IPS-NIHi11 (cell line): ENCODE data around the gene LDAF1.
"Not testable (repeated sequence)": the region's sequence is repeated elsewhere in the genome, so short reads cannot be mapped to it uniquely, and the experiment has no call there.

ENCODE experiments used
- DNase-seq: peaks from one replicate; pipeline ENCODE4 v3.0.0; 2012; ENCODE audit warnings: mixed read lengths, low spot score

The LDAF1 gene

DNA sequence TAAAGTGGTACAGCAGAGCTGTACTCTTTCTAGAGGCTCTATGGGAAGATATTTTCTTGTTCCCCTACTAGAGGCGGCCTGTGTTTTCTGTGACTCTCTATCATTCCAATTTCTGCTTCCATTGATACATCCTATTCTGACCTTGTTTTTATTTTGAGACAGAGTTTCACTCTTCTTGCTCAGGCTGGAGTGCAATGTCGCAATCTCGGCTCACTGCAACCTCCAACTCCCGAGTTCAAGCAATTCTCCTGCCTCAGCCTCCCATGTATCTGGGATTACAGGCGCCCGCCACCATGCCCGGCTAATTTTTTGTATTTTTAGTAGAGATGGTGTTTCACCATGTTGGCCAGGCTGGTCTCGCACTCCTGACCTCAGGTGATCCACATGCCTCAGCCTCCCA is 36.9 kb downstream of the LDAF1 start:
- DNase-seq, result not testable (repeated sequence)

DNA sequence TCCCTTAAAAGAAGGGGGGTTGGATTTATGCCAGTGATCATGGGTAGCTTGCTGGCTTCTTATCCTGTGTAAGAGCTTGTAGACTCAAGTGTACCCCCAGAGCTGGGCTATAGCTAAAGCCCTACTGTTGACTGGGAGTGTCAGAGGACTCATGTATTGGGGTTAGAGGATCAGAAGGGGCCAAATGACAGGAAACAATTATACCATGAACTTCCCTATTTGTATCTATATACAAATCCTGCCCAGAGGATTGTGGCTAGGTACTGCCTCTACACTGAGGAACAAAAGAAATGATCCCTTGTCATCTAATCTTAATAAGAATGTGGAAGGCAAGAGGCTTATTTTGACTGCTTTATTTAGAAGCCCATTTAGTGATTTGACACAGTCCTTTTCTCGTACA is 38.6 kb downstream of the LDAF1 start:
- DNase-seq, result no peak

DNA sequence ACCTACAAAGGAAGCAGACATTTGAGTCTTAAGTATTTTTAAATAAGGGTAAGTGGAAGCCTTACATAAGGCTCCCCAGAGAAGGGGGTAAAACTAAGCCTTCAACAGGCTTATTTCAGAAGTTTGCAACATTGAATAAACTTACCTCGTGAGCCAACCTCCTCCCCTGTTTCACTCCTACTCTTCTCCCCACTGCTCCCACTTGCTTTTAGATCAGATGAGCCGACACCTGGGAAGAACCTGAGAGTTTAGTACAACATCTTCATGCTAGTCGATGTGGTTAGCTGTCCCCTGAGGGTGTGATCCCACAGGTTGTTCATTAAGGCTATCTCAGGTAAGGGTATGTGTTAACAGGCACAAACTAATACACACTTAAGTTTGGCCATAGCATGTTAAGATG is 39.1 kb downstream of the LDAF1 start:
- no peak for DNase-seq

DNA sequence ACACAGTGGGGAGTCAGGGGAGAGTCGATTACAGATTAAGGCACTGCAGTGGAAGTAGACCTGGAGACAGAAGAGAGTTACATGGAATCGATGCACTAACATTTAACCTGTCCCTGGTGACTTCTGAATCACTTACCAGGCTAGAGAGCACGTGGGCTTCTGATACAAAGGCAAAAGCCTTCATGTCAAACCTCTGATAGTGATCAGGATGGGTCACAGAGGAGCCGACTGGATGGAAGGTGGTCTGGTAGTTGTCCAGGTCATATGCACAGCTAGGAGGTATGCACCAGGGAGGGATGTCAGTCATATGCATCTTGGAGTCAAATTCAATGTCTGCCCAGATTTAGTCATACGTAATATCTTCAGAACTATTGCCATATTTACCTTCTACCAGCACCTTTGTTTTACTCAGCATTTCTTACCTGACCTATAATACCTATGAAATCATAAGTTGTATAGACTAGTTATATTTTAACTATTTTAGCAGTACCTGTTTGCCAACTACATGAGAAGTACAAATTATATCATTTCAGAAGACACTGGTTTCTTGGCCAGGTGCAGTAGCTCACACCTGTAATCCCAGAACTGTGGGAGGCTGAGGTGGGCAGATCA is 41.2 kb downstream of the LDAF1 start:
- no peak for DNase-seq

DNA sequence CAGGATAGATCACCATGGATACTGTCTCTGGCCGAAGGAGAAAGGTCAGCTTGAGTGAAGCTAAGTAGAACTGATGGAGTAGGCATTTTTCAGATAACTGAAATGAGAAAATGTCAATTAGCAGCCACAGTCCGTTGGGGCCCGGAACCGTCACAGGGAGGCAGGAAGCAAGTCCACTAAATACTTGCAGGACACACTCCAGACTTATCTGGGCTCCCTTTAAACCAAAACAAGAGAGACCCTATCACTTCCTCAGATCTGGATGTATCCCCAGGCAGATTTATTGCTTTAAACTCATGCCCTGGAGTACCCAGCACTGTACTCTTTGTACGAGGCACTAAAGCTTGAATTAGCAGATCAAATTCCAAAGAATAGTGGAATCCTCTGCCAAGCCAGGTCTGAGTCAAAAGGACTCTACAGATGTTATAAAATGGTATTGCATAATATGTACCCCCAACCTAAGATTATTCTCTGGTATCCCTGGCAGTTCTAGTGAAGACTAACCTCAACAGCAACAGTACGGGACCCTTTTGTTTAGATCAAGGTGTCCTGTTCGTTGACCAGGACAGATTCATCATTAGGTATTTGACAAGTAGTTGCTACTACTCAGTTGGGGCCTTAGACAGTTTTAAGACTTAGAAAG is 44.8 kb downstream of the LDAF1 start:
- no peak for DNase-seq

DNA sequence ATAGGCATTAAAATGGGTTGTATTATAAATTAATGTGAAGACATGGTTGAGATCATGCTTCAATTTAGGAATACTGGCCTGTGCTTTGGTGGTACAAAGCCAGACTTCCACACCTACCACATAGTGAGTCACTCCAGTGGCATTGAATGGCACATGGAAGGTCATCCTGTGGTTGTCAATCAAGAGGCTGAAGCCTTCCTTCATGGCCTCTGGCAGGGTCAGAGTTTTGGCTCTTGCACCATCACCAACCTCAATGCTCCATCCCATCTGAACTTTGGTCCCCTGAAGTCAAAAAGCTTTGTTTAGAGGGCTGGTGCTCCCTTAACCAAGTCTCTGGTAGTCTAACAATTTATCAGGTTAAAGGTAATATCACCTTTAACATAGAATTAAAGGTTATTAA is 46.8 kb downstream of the LDAF1 start:
- DNase-seq, result no peak

DNA sequence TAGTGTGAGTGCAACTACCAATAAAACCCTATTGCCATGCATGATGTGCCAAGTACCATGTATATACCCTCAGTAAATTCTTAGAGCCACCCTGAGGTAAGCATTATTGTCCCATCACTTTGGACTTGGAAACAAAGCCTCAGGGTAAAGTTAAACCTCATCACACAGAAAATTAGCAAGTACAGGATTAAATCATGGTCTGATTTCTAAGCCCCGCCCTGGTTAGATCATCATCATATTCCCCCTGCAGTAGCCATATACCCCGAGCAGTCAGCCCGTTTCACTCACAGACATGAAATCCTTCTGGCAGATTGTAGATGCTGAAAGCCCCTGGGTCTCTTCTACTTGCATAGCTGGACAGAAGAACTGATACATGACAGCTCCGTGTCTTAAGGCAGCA is 48.1 kb downstream of the LDAF1 start:
- DNase-seq, result no peak

DNA sequence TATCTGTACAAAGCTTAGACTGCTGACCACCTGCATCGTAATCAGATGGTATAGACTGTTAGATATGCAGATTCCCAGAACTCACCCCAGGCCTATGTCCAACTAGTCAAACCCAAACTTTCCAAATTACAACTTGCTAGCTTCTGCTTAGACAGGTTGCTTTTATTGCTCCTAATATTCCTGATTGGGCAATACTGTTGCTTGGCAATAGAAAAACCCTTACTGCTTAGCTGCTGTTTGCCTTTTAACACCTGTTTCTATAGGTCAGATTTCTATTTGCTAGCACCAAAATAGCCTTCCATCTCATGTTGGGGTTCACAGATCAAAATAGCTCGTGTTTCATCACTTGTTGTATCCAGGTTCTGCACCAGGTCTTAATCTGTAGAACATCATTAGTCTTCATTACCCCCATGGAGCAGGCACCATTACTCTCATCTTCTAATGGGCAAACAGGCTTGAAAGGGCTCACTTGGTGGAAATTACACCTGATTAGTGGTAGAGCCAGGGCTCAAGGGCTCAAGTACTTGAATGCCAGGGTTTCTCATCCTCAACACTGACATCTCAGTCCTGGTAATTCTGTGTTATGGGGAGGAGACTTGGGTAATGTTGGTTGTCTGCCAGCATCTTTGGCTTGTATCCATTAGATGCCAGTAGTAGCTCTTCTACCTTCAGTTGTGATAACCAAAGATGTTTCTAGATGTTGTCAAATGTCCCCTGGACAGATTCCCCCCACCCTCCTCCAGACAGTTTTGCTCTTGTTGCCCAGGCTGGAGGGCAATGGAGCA is 50.2 kb downstream of the LDAF1 start:
- no peak for DNase-seq

DNA sequence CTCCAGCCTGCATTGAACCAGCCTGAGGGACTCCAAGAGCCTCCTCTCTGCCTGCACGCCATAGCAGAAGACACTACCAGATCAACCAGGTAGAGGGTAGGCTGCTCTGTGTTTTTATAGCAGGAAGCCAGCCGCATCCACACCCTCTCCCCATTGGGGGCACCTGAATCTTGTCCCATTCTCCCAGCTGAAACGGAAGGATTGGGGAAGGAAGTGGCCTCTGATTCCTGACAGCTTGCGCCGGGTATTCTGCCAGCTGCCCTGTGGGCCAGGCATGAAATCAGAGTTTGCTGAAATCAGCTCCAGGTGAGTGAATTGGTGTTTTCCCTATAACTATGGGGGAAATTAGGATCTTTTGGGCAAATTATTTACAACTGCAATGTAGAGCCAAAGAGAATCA is 53.0 kb downstream of the LDAF1 start, which contains the start of gene ZP2:
ZP2 (minus strand) TSS at position 89 of the 400 bp plus-strand sequence; CDS start at position 62, 27 bp downstream.
- no peak for DNase-seq

DNA sequence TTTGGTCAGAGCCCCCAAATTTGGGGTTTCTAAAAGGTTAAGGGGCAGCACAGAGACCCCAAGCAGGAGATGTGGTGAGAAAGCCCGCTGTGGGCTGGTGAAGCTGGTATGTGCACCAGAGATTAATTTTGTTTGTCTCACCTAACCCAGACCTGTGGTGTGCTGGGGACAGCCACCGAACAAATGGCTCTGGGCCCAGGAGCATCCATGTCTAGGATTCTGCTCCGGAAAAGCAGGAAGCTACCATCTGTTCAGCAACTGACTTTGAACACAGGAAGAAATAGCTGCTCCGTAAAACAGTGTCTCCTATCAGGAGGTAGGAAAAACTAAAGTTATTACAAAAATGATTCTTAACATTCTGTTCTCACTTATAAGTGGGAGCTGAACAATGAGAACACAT is 55.6 kb downstream of the LDAF1 start:
- DNase-seq, result no peak

DNA sequence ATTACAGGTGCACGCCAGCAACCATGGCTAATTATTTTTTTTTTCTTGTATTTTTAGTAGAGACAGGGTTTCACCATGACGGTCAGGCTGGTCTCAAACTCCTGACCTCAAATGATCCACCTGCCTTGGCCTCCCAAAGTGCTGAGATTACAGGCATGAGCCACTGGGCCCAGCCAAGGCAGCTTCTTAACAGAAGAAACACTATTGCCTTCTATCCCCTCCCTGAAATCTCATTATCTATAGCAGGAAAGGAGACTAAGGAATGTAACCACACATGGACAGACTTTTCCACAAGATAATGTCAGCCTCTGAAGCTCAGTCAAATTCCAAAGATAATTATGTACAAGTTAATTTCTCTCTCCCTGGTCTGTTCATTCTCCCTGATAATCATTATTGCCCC is 58.6 kb downstream of the LDAF1 start:
- no peak for DNase-seq

DNA sequence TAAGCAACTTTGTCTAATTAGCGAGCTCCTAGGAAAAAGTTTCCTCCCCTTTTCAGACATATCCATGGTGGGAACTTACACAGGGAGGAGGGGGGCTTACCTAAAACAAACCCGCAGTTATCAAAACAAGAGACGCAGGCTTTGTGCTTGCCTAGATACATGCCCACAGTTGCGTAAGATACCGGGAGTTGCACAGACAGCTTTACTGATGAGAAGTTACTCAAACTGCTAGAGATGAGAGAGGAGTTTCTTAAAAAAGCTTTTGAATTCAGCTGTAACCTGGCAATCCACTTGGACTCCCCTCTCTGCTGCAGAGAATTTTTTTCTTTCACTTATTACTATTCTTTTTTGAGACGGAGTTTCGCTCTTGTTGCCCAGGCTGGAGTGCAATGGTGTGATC is 59.7 kb downstream of the LDAF1 start:
- DNase-seq, result no peak

DNA sequence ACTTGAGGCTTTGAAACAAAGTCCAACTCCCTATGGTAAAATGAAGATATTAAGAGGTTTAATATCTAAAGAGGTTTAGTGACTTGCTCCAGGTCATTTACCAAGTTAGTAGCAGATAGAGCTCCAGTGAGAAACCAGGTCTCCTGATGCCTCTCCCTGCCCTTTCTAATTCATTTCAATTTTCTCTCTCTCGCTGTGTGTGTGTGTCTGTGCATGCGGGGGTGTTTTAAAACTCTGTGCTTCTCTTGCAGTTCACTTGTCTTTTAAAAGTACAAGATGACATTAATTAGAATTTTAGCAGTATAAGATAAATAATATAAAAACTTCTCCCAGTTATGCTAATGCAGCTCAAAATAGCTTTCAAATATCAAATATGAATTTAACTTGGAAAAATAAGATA is 61.1 kb downstream of the LDAF1 start:
- no peak for DNase-seq

DNA sequence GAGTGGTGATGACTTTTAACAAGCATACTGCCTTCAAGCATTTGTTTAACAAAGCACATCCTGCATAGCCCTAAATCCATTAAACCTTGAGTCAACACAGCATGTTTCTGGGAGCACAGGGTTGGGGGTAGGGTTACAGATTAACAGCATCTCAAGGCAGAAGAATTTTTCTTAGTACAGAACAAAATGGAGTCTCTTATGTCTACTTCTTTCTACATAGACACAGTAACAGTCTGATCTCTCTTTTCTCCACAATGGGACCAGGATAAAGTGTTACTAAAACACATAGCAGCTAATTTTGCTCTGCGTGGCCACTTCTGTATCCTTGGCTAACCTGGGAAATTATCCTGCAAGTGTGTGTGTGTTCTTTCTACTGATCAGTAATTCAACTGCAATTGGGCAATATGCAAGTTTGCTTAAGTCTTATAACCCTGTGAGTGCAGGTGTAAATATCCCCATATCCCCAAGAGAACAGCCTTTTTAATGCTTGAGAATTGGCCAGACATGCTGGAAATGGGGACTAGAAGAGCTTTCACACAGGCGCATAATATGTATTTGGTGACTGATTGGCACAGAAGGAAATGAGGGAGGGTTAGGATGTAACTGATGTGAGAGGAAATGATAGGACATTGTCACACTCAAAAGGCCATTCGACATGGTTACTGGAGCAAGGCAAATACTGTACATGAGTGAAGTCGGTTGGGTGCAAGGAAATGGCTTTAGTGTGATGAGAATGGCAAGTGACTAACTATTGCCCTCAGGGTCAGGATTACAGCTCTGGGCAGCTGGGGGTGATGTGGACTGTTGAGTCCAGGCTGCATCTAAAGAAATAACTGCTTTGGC is 64.2 kb downstream of the LDAF1 start:
- DNase-seq, result no peak

DNA sequence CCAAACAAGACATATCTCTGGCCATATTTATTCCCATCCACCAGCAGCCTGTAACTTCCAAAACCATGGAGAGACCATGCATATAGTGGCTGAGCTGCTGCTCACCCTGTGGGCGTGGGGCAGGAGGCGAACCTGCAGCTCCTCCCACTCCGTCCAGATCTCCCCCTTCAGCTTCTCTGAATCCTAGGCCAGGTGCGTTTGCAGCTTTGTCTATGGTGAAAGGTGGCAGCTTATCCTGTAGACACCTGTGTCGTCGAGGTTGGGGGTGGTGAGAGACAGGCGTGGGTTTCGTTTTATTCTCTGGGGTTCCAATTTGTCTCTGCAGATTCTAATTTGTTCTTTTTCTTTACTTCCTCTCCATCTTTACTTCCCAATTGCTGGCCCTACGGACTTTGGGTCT is 65.3 kb downstream of the LDAF1 start:
- no peak for DNase-seq

DNA sequence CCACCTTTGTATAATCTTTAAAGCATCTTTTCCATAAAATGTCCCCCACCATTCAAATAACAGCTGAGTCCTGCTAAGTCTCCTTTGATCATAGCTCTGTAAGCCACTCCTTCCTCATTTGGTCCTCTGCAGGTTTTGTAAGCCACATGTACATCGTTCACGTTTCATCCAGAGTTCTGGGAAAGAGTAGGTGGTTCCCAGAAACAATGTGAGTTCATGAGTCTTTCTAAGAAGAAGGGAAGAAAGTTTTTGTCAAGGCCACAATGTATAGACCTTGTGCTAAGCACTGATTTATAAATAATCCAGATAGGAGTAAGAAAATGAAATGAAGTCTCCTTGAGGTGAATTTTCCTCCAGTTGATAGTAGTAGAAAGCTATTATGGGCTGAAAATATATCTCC is 66.3 kb downstream of the LDAF1 start:
- no peak for DNase-seq

DNA sequence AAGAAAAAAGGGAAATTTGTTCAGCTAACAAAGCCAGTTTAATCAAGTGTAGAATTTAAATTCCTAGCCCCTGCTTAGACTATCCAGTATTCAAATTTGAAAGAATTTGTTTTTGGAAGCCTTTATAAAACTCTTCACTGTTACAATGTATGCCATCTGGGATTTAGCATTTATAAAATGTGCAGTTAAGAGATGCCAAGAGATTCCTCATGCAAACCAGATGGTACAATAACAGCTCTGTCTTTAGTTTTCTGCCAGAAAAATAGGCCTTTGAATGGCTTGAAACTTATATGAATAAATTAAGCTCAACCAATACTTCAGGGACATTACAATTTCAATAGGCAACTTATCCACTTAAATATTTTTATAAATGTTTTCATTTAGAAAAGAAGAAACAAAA is 68.3 kb downstream of the LDAF1 start:
- no peak for DNase-seq

DNA sequence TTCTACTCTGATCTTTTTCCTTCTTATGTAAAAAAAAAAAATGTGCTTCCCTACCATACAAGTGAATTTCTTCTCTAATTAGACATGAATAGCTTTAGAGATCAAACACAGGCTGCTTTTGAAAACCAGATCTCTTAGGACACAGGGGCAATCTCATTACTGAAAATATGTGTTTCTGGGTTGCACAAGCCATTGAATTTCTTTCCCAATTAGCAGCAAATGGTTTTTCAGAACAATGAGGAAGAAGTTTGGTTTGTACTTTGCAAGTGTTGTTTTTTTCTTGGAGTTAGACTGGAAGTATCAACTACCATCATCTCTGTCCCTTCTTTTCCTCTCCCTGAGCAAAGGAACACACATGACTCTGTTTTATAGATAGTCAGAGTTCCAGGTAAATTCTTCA is 69.4 kb downstream of the LDAF1 start:
- no peak for DNase-seq

DNA sequence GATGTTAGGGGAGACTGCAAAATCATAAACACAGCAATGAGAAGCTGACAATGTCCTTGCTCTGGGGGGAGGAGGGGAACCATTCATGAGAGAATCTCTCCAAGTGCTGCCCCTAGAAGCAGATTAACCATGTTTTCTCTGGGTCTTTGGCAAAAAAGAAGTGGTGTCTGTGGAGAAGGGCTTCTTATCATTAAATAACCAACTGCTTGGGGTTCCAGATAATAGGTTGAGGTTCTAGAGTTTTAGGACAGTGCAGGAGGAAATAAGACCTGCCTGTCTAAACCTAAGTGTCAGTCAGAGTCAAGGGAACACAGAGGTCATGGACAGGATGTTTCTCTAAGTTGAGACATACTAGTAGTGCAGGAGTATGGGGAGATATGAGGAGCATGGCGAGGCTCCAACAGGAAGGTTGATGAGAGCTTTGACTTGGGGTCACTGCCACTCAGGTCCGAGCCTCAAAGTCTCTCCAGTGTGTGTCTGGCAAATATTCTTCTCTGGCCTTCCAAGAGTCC is 69.9 kb downstream of the LDAF1 start:
- DNase-seq, result no peak
